ENCODE results near the gene TAS2R50.

DNA sequence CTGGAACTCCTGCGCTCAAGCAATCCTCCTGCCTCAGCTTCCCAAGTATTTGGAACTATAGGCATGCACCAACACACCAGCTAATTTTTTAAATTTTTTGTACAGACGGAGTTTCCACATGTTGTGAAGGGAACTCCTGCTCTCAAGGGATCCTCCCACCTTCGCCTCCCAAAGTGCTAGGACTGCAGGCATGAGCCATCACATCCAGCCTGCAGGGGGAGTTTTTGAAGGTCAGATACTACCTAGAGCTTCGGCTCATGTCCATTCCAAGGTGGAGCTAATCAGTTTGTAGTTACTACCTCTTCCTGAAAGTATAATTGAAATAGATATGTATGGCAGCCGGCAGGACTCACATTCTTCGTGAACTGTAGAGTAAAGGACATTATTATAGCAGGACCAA is 39.4 kb upstream of the TAS2R50 start:
- TF ChIP-seq POLR2AphosphoS5 (IDR thresholded peaks at IDR 0.05; ENCODE audit: low read depth, low read length) (no peak), TAF1 (IDR thresholded peaks at IDR 0.05; ENCODE audit: borderline replicate concordance, low read depth, low read length) (no peak), POLR2A (IDR thresholded peaks at IDR 0.05; ENCODE audit: low read depth, low read length) (no peak)

Measured in GM12892 (cell line).